ENCODE data around the gene SNX25.

DNA sequence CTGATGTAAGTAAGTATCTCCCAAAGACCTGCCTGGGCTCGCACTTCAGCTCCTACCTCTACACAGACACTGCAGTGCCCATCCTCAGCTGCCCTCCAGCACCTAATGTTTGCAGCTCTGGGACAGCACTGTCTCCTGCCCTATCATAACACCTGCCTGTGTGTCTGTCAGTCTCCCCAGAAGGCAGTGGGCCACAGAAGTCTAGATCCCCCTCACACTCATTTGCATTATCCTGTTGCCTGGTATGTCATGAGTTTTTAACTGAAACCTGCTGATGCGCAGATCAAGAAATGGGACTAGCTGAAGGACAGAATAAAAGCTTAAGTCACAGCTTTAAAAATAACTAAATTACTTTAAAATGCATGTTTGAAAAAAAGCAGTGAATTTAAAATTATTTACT, 143.3 kb downstream of the SNX25 start:
- TF ChIP-seq, protein P1, sequence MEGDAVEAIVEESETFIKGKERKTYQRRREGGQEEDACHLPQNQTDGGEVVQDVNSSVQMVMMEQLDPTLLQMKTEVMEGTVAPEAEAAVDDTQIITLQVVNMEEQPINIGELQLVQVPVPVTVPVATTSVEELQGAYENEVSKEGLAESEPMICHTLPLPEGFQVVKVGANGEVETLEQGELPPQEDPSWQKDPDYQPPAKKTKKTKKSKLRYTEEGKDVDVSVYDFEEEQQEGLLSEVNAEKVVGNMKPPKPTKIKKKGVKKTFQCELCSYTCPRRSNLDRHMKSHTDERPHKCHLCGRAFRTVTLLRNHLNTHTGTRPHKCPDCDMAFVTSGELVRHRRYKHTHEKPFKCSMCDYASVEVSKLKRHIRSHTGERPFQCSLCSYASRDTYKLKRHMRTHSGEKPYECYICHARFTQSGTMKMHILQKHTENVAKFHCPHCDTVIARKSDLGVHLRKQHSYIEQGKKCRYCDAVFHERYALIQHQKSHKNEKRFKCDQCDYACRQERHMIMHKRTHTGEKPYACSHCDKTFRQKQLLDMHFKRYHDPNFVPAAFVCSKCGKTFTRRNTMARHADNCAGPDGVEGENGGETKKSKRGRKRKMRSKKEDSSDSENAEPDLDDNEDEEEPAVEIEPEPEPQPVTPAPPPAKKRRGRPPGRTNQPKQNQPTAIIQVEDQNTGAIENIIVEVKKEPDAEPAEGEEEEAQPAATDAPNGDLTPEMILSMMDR (IDR thresholded peaks at IDR 0.05), result no peak
- TF ChIP-seq POLR2A (IDR thresholded peaks at IDR 0.05), result no peak
